ENCODE measurements around the gene INTS11. TPM values are rescaled to one million over a fixed set of nuclear protein-coding genes. Genes with fewer than 3 reads are reported as not detected.

INTS11 gene
- total and polyA plus RNA-seq, 2 of the 8 experiments (the other 6 are each of a cell fraction or from before 2014, with no cell fraction given), result 113 to 243 TPM

DNA sequence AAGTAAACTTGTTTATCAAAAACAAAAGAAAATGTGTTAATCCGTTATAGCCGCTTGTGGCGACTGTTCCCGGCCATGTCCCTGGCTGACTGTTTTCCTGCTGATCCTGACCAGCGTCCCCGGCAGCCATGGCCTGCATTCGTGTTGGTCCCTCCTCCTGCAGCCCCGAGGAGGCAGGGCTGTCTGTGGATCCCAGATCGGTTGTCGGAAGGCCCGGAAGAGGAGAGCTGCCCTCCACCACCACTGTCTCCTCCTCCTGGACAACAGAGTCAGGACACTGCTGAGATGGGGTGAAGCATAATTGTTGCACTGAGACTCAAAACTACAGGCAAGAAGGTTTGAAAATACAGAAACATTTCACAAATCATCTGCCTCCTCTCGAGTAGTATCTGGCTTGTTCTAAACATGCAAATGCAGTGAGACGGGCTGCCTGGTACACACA lies 37.5 kb upstream of the INTS11 start:
- WGBS, 2 experiments (ENCODE audit: extremely low coverage in 1 of 2, insufficient coverage in 1 of 2, insufficient read length in 1 of 2, insufficient replicate concordance in 2 of 2, low coverage in 1 of 2, low lambda C conversion rate in 2 of 2, missing lambda C conversion rate in 1 of 2), result 58% methylated on average over 13 of the region's 13 CpGs; no CpG with 5 or more reads in 1 of the 2 experiments
- peak in 1 of 2 experiments; percentile 17; a peak in 2 of 4 replicates for TF ChIP-seq RAD21 (IDR thresholded peaks at IDR 0.05 in 1 of 2, conservative IDR thresholded peaks at IDR 0.05 in 1 of 2; ENCODE audit: low read depth in 2 of 2, low read length in 2 of 2)
- 0 out of 2 replicates have a peak, but pooled peaks have one; percentile 35 for TF ChIP-seq YY1 (IDR thresholded peaks at IDR 0.05; ENCODE audit: low read depth, low read length)
- no peak for TF ChIP-seq JUN (IDR thresholded peaks at IDR 0.05; ENCODE audit: low read depth, low read length)
- peak in 1 of 3 experiments; percentile 20; a peak in 1 of 4 replicates for TF ChIP-seq CTCF (IDR thresholded peaks at IDR 0.05; ENCODE audit: control extremely low read depth in 1 of 3, insufficient read depth in 1 of 3, low read depth in 1 of 3, low read length in 3 of 3)
- TF ChIP-seq TEAD4 (IDR thresholded peaks at IDR 0.05; ENCODE audit: low read depth, low read length), result no peak
- no peak for TF ChIP-seq NRF1 (IDR thresholded peaks at IDR 0.05; ENCODE audit: low read depth, low read length)
- TF ChIP-seq POU5F1 (IDR thresholded peaks at IDR 0.05; ENCODE audit: low read depth, low read length), result no peak
- TF ChIP-seq BCL11A (IDR thresholded peaks at IDR 0.05; ENCODE audit: low read depth in 2 of 2, low read length in 2 of 2), result no peak
- TF ChIP-seq EGR1 (IDR thresholded peaks at IDR 0.05; ENCODE audit: borderline replicate concordance, low read depth, low read length), result no peak
- no peak for TF ChIP-seq SIRT6 (IDR thresholded peaks at IDR 0.05; ENCODE audit: low read length)
- no peak for TF ChIP-seq CHD2 (IDR thresholded peaks at IDR 0.05; ENCODE audit: low read length)

More for the DNA sequence above, 37.5 kb upstream of the INTS11 start:
- ChIA-PET CTCF (ENCODE audit: partially characterized antibody) (interaction anchor here (0.6 to 2.3 kb wide), 4 partner anchors 10 to 77 kb away, joined by 3 to 17 read pairs (median 4); partner anchors contain the start of gene AURKAIP1), POLR2A (ENCODE audit: partially characterized antibody) (interaction anchor here (0.8 to 1.8 kb wide), 4 partner anchors 9 to 37 kb away, joined by 3 to 7 read pairs (median 4); partner anchors contain the start of gene CCNL2)
- H3K56ac ChIP-seq (replicated peaks; ENCODE audit: insufficient read length, low read depth, low read length), result no peak overlapping the region
- no peaks in the 10 kb centered on the region for H3K79me1 ChIP-seq (ENCODE audit: low read depth, low read length)
- H3K4ac ChIP-seq (replicated peaks; ENCODE audit: insufficient read length, low read depth, low read length), result no peak overlapping the region
- H4K8ac ChIP-seq (ENCODE audit: extremely low read depth, insufficient read depth, low read length), result 0 out of 2 replicates have a peak overlapping the region, but pooled peaks have one; percentile 57
- H3K18ac ChIP-seq (ENCODE audit: extremely low read depth, low read length), result no peak overlapping the region
- H4K91ac ChIP-seq (replicated peaks; ENCODE audit: insufficient read length, low read length), result no peak overlapping the region
- H3K4me1 ChIP-seq (replicated peaks in 1 of 4; ENCODE audit: control insufficient read depth in 3 of 4, insufficient read depth in 4 of 4, low read length in 3 of 4), result peaks cover 2 to 21% (median 16%) of the 10 kb centered on the region in 4 experiments
- H2AFZ ChIP-seq (ENCODE audit: low read length), result no peak overlapping the region
- H3K9ac ChIP-seq (replicated peaks in 1 of 4; ENCODE audit: extremely low read depth in 1 of 4, low read depth in 3 of 4, low read length in 3 of 4), result no peak overlapping the region
- peaks cover 12% of the 10 kb centered on the region for H3K23me2 ChIP-seq (ENCODE audit: low read depth, low read length)
- no peak overlapping the region for H2BK120ac ChIP-seq (replicated peaks; ENCODE audit: low read depth, low read length)
- H3K14ac ChIP-seq (ENCODE audit: insufficient read length), result no peak overlapping the region
- no peaks in the 10 kb centered on the region for H3K79me2 ChIP-seq (ENCODE audit: control insufficient read depth in 1 of 2, insufficient read depth in 2 of 2, low read length in 2 of 2)
- no peak overlapping the region for H2BK5ac ChIP-seq (ENCODE audit: low read depth, low read length)
- H3K4me2 ChIP-seq (ENCODE audit: insufficient read depth in 1 of 2, low read depth in 2 of 2, low read length in 2 of 2), result 0 out of 4 replicates have a peak overlapping the region, but pooled peaks of 1 of the 2 experiments have one; percentile 6
- peaks cover 0 to 5% of the 10 kb centered on the region in 2 experiments for H4K20me1 ChIP-seq (replicated peaks in 1 of 2; ENCODE audit: control insufficient read depth in 1 of 2, insufficient read depth in 2 of 2, low read length in 2 of 2)
- H2AK5ac ChIP-seq (ENCODE audit: low read depth, low read length), result no peak overlapping the region
- H3K36me3 ChIP-seq (ENCODE audit: control insufficient read depth in 2 of 4, insufficient read depth in 4 of 4, low read length in 3 of 4), result no peaks in the 10 kb centered on the region; a peak in 1 of 8 replicates
- no peak overlapping the region for H3K27ac ChIP-seq (ENCODE audit: low read depth, low read length)
- peaks cover 6 to 13% of the 10 kb centered on the region in 2 experiments; a peak in 3 of 4 replicates for H3K9me3 ChIP-seq (ENCODE audit: insufficient read depth in 2 of 2, low read depth in 1 of 2, low read length in 1 of 2)
- H3K23ac ChIP-seq (ENCODE audit: insufficient read length), result no peak overlapping the region
- no peak overlapping the region for H2BK15ac ChIP-seq (ENCODE audit: low read length)
- no peak for FAIRE-seq
- no peak overlapping the region for H3K4me3 ChIP-seq (ENCODE audit: extremely low read depth in 1 of 4, insufficient read depth in 2 of 4, low read depth in 3 of 4, low read length in 4 of 4)
- H2BK20ac ChIP-seq (ENCODE audit: low read length), result no peak overlapping the region
- H2BK12ac ChIP-seq (ENCODE audit: low read depth, low read length), result no peak overlapping the region
- no peaks in the 10 kb centered on the region; a peak in 4 of 7 replicates for H3K27me3 ChIP-seq (replicated peaks in 1 of 4; ENCODE audit: control insufficient read depth in 3 of 4, extremely low read depth in 1 of 4, insufficient read depth in 3 of 4, low read length in 3 of 4)
- DNase-seq (ENCODE audit: low read depth in 1 of 2, low spot score in 2 of 2), result no peak
- no peak overlapping the region for H4K5ac ChIP-seq (ENCODE audit: insufficient read length, low read depth, low read length)

Data from H1 (cell line).